ENCODE results near the gene PIGW.

PIGW gene

DNA sequence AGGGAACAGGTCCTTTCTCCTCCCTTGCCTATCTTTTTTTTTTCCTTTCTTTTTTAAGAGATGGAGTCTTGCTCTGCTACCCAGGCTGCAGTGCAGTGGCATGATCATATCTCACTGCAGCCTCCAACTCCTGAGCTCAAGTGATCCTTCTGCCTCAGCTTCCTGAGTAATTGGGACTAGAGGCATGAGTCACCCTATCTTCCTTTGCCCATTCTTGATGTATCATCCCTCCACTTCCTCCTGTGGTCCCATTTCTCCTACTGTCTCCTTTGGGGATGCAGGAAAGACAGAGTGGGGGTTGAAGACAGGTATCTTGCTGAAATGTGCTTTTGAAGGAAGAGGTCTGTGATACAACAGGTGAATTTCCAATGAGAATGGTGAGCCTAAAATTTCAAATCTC lies 5.7 kb upstream of the PIGW start:
- Histone ChIP-seq H3K4me3 (replicated peaks; ENCODE audit: insufficient read depth, low read length) (no peak overlapping the region), H3K27ac (replicated peaks) (no peak overlapping the region), H3K27me3 (ENCODE audit: insufficient read depth, poor library complexity, severe bottlenecking) (no peaks in the 10 kb centered on the region)
- no peak for DNase-seq (ENCODE audit: low read depth in 1 of 2, low spot score in 1 of 2)
- TF ChIP-seq POLR2AphosphoS5 (IDR thresholded peaks at IDR 0.05; ENCODE audit: low read depth) = no peak
- TF ChIP-seq, protein P1, sequence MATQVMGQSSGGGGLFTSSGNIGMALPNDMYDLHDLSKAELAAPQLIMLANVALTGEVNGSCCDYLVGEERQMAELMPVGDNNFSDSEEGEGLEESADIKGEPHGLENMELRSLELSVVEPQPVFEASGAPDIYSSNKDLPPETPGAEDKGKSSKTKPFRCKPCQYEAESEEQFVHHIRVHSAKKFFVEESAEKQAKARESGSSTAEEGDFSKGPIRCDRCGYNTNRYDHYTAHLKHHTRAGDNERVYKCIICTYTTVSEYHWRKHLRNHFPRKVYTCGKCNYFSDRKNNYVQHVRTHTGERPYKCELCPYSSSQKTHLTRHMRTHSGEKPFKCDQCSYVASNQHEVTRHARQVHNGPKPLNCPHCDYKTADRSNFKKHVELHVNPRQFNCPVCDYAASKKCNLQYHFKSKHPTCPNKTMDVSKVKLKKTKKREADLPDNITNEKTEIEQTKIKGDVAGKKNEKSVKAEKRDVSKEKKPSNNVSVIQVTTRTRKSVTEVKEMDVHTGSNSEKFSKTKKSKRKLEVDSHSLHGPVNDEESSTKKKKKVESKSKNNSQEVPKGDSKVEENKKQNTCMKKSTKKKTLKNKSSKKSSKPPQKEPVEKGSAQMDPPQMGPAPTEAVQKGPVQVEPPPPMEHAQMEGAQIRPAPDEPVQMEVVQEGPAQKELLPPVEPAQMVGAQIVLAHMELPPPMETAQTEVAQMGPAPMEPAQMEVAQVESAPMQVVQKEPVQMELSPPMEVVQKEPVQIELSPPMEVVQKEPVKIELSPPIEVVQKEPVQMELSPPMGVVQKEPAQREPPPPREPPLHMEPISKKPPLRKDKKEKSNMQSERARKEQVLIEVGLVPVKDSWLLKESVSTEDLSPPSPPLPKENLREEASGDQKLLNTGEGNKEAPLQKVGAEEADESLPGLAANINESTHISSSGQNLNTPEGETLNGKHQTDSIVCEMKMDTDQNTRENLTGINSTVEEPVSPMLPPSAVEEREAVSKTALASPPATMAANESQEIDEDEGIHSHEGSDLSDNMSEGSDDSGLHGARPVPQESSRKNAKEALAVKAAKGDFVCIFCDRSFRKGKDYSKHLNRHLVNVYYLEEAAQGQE (IDR thresholded peaks at IDR 0.05; ENCODE audit: insufficient replicate concordance, low read depth) = no peak
- no peak for TF ChIP-seq GABPA (IDR thresholded peaks at IDR 0.05; ENCODE audit: low read depth)
- TF ChIP-seq, protein P2, sequence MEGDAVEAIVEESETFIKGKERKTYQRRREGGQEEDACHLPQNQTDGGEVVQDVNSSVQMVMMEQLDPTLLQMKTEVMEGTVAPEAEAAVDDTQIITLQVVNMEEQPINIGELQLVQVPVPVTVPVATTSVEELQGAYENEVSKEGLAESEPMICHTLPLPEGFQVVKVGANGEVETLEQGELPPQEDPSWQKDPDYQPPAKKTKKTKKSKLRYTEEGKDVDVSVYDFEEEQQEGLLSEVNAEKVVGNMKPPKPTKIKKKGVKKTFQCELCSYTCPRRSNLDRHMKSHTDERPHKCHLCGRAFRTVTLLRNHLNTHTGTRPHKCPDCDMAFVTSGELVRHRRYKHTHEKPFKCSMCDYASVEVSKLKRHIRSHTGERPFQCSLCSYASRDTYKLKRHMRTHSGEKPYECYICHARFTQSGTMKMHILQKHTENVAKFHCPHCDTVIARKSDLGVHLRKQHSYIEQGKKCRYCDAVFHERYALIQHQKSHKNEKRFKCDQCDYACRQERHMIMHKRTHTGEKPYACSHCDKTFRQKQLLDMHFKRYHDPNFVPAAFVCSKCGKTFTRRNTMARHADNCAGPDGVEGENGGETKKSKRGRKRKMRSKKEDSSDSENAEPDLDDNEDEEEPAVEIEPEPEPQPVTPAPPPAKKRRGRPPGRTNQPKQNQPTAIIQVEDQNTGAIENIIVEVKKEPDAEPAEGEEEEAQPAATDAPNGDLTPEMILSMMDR (IDR thresholded peaks at IDR 0.05; ENCODE audit: insufficient read depth, low read length) = no peak
- no peak for TF ChIP-seq SPI1 (IDR thresholded peaks at IDR 0.05; ENCODE audit: borderline replicate concordance, low read depth)

- no peak for DNase-seq (ENCODE audit: low read depth in 1 of 2, low spot score in 1 of 2)
- TF ChIP-seq POLR2AphosphoS5 (IDR thresholded peaks at IDR 0.05; ENCODE audit: low read depth) (no peak), SPI1 (IDR thresholded peaks at IDR 0.05; ENCODE audit: borderline replicate concordance, low read depth) (no peak), GABPA (IDR thresholded peaks at IDR 0.05; ENCODE audit: low read depth) (no peak)
- TF ChIP-seq, protein P1 (IDR thresholded peaks at IDR 0.05; ENCODE audit: insufficient replicate concordance, low read depth) = no peak
- TF ChIP-seq, protein P2 (IDR thresholded peaks at IDR 0.05; ENCODE audit: insufficient read depth, low read length) = no peak
- Histone ChIP-seq H3K4me3 (replicated peaks; ENCODE audit: insufficient read depth, low read length) (no peak overlapping the region), H3K27ac (replicated peaks) (no peak overlapping the region), H3K27me3 (ENCODE audit: insufficient read depth, poor library complexity, severe bottlenecking) (no peaks in the 10 kb centered on the region)
Observed at GRCh38 chr17:36532435-36532975, 2.3 kb upstream of the PIGW start.

GRCh38 chr17:36533935-36534839 lies 600 bp upstream of the PIGW start:
- TF ChIP-seq POLR2AphosphoS5 (IDR thresholded peaks at IDR 0.05; ENCODE audit: low read depth) (no peak), SPI1 (IDR thresholded peaks at IDR 0.05; ENCODE audit: borderline replicate concordance, low read depth) (no peak), GABPA (IDR thresholded peaks at IDR 0.05; ENCODE audit: low read depth) (no peak)
- TF ChIP-seq, protein P1 (IDR thresholded peaks at IDR 0.05; ENCODE audit: insufficient replicate concordance, low read depth) = no peak
- TF ChIP-seq, protein P2 (IDR thresholded peaks at IDR 0.05; ENCODE audit: insufficient read depth, low read length) = no peak

More at GRCh38 chr17:36533935-36534839, 600 bp upstream of the PIGW start:
- H3K27me3 ChIP-seq (ENCODE audit: insufficient read depth, poor library complexity, severe bottlenecking) = no peaks in the 10 kb centered on the region
- H3K4me3 ChIP-seq (replicated peaks; ENCODE audit: insufficient read depth, low read length) = peak overlapping the region; percentile 65
- peak; percentile 59 to 68 for DNase-seq (ENCODE audit: low read depth in 1 of 2, low spot score in 1 of 2)
- H3K27ac ChIP-seq (replicated peaks) = peak overlapping the region; percentile 95
